ENCODE measurements around the gene ABCD1.
A peak's percentile ranks its signal among the peaks of the same experiment; 100 is the strongest.

The ABCD1 gene

DNA sequence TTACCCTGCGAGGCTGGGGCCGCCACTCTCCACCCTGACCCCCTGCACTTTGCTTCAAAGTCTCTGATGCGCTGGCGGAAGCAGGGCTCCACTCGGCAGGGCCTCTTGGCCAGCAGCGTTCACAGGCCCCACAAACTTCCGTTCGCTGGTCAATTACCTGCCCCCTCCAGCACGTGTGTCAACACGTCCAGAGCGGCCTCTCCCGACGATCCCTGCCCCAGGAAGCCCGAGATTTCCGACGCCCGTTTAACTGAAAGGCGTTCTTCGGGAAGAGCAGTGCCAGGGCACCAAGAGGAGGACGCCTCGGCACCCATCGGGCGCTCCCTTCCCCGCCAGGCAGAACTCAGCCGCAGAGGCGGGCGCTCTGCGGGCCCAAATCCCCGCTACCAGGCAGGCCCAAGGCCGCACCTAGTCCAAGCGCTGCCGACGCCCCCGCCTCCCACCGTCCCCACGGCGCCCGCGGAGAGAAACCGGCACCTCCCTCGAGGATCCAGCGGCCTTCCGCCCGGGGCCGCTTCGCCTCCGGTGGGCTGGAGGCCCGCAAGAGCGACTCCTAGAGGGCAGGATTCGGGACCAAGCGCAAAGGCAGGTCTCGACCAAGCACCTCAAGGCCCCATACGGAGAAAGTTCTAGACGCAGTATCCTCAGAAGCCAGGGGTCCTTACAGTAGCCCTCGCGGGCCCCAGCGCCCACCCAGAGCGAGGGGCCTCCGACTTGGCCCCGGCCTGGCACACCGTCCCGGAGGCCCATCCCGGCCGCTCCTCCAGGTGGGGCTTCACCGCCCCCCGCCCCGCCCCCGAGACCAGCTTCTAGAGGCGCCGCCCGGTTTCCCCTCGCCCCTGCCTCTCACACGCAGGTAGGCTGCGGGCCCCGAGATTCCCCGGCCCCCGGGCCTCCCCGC lies 1.1 kb upstream of the ABCD1 start:
- peak overlapping the region; percentile 86 for H3K4me3 ChIP-seq
- peak overlapping the region; percentile 80 to 95 for H3K27ac ChIP-seq
- TF ChIP-seq, protein P1, sequence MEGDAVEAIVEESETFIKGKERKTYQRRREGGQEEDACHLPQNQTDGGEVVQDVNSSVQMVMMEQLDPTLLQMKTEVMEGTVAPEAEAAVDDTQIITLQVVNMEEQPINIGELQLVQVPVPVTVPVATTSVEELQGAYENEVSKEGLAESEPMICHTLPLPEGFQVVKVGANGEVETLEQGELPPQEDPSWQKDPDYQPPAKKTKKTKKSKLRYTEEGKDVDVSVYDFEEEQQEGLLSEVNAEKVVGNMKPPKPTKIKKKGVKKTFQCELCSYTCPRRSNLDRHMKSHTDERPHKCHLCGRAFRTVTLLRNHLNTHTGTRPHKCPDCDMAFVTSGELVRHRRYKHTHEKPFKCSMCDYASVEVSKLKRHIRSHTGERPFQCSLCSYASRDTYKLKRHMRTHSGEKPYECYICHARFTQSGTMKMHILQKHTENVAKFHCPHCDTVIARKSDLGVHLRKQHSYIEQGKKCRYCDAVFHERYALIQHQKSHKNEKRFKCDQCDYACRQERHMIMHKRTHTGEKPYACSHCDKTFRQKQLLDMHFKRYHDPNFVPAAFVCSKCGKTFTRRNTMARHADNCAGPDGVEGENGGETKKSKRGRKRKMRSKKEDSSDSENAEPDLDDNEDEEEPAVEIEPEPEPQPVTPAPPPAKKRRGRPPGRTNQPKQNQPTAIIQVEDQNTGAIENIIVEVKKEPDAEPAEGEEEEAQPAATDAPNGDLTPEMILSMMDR (IDR thresholded peaks at IDR 0.05) = no peak
- no peak for DNase-seq (ENCODE audit: low spot score)

DNA sequence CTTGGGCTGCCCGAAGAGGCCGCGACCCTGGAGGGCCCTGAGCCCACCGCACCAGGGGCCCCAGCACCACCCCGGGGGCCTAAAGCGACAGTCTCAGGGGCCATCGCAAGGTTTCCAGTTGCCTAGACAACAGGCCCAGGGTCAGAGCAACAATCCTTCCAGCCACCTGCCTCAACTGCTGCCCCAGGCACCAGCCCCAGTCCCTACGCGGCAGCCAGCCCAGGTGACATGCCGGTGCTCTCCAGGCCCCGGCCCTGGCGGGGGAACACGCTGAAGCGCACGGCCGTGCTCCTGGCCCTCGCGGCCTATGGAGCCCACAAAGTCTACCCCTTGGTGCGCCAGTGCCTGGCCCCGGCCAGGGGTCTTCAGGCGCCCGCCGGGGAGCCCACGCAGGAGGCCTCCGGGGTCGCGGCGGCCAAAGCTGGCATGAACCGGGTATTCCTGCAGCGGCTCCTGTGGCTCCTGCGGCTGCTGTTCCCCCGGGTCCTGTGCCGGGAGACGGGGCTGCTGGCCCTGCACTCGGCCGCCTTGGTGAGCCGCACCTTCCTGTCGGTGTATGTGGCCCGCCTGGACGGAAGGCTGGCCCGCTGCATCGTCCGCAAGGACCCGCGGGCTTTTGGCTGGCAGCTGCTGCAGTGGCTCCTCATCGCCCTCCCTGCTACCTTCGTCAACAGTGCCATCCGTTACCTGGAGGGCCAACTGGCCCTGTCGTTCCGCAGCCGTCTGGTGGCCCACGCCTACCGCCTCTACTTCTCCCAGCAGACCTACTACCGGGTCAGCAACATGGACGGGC lies 579 bp downstream of the ABCD1 start:
- TF ChIP-seq, protein P1 (IDR thresholded peaks at IDR 0.05) = no peak
- no peak for DNase-seq (ENCODE audit: low spot score)
- H3K4me3 ChIP-seq = peak overlapping the region; percentile 86
- peak overlapping the region; percentile 80 to 95 for H3K27ac ChIP-seq

DNA sequence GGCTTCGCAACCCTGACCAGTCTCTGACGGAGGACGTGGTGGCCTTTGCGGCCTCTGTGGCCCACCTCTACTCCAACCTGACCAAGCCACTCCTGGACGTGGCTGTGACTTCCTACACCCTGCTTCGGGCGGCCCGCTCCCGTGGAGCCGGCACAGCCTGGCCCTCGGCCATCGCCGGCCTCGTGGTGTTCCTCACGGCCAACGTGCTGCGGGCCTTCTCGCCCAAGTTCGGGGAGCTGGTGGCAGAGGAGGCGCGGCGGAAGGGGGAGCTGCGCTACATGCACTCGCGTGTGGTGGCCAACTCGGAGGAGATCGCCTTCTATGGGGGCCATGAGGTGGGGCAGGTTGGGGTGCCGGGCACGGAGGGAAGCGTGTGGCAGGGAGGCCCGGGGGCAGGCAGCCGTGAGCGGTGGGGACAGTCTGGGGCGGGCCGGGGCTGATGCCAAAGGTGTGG lies 1.2 kb downstream of the ABCD1 start:
- peak overlapping the region; percentile 80 to 95 for H3K27ac ChIP-seq

DNA sequence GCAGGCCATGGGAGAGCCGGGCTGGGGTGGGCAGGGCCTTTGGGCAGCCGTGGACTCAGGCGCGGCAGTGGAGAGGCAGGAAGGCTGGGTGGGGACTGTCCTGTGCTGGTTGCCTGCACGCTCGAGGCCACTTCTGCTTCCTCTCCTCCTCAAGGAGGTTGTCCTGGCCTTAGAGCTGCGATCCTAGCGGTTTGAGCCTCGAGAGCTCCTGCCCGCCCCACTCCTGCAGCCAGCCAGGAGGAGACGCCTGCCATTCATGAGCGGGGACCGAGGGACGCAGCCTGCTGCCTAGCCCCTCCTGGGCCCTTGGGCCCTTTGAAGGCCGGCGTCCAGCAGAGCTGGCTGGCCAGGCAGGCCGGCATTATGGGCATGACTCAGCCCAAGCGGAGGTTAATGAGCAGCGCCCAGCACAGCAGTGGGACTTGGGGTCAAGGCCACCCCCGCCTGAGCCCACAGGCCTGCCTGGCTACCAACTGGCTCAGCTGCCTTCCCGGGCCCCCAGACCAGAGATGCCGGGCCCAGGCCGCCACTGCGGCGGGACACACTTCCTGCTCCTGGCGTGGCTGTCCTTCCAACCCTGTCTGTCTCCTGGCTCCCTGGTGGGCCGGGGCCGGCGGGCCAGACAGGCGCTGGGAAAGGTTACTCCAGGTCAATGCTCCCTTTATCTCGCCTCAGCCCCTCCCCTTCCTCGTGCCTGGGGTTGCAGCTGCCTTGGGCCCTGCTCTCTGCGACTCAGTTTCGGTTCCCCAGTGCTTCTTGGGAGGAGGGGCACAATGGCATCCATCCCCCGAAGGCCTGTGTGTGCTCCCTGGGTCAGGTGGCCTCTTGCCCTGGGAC lies 1.8 kb downstream of the ABCD1 start:
- H3K4me3 ChIP-seq = peak overlapping the region; percentile 86
- DNase-seq (ENCODE audit: low spot score) = peak; percentile 80
- peak overlapping the region; percentile 80 to 95 for H3K27ac ChIP-seq
- TF ChIP-seq, protein P1 (IDR thresholded peaks at IDR 0.05) = no peak

More for the DNA sequence above, 1.2 kb downstream of the ABCD1 start:
- peak overlapping the region; percentile 86 for H3K4me3 ChIP-seq
- DNase-seq (ENCODE audit: low spot score) = no peak
- TF ChIP-seq, protein P1 (IDR thresholded peaks at IDR 0.05) = no peak

DNA sequence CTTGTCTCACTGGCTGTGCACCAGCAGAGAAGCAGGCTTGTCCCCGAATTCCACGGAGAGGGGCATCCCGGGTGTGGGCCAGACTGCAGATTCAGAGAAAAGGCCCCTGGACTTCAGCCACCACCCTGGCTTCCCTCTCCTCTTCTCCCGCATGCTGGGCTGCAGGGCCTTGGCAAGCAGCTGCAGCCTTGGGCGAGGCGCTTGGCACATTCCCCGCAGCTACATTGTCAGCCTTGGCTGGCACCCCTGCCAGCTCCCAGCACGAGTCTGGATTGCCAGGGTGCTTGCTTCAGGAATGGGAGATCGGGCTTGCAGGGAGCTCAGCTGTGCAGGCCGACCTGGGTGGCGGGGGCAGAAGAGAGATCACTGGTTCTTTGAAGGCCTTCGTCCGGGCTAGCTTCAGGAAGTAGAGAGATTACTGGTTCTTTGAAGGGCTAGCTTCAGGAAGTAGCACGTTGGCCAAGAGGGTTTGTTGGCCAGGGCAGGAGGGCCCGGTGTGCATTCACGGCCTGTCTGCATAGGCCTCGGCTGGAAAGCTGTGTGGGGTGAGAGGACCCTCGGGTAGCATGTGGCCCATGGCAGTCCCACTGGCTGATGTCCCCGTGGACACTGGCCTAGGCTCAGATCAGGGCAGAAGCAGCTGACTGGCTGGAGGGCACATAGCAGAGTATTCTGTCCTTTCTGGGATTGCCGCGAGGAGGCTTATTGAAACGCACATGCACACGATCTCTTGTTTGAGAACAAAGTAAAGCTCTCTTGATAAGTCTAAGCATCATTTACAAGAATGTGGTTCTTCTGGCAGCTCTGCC lies 2.7 kb downstream of the ABCD1 start:
- H3K27ac ChIP-seq = peak overlapping the region; percentile 80 to 95
- DNase-seq (ENCODE audit: low spot score) = no peak
- TF ChIP-seq, protein P1 (IDR thresholded peaks at IDR 0.05) = no peak
- H3K4me3 ChIP-seq = peak overlapping the region; percentile 86

DNA sequence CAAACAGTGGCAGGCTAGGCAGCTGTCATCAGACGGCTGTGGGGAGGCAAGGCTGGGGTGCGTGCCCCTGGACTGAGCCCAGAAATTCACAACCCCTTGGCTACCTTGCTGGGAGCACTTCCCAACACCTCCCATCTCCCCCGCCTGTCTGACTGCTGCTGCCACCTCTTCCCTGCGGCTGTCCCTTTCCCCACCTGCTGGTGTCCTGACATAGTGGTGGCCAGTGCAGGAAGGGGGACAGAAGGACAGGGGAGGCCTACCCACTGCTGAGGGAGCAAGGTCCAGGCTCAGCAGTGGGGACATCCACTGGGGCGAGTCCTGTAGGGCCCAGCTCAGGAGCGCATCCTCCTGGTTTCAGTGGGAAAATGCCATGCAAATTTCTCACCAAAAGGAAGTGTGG lies 3.4 kb downstream of the ABCD1 start:
- TF ChIP-seq, protein P1 (IDR thresholded peaks at IDR 0.05) = no peak
- H3K4me3 ChIP-seq = no peak overlapping the region
- H3K27ac ChIP-seq = peak overlapping the region in 1 of 2 donors; percentile 95
- DNase-seq (ENCODE audit: low spot score) = no peak

All from coronary artery (tissue), 2 donors.